Stomach (tissue), 4 donors: ENCODE results near the gene ALG1.
"Not testable (repeated sequence)": the region's sequence is repeated elsewhere in the genome, so short reads cannot be mapped to it uniquely, and the experiment has no call there.

ENCODE experiments used
- EP300 ChIP-seq: sonication (generic); formaldehyde crosslinking; IDR thresholded peaks from one replicate; pipeline ENCODE4 v1.6.1; 2017; ENCODE audit warnings: antibody characterized with exemption
- POLR2AphosphoS5 ChIP-seq, 3 donors: sonication (generic); formaldehyde crosslinking; IDR thresholded peaks; one replicate each; pipeline ENCODE4 v1.6.1; 2016; ENCODE audit warnings: antibody characterized with exemption in 3 of 3
- TF ChIP-seq, protein P1 (sequence below), 7 experiments: fragments of 450-650 bp in 4 of 7; fragments of 200-600 bp in 3 of 7; sonication (generic) in 3 of 7; IDR thresholded peaks; one replicate each; pipeline ENCODE4 v1.5.1; 2016 to 2019; ENCODE audit warnings: antibody characterized with exemption in 7 of 7, control low read depth in 2 of 7, mild to moderate bottlenecking in 1 of 7

DNA sequence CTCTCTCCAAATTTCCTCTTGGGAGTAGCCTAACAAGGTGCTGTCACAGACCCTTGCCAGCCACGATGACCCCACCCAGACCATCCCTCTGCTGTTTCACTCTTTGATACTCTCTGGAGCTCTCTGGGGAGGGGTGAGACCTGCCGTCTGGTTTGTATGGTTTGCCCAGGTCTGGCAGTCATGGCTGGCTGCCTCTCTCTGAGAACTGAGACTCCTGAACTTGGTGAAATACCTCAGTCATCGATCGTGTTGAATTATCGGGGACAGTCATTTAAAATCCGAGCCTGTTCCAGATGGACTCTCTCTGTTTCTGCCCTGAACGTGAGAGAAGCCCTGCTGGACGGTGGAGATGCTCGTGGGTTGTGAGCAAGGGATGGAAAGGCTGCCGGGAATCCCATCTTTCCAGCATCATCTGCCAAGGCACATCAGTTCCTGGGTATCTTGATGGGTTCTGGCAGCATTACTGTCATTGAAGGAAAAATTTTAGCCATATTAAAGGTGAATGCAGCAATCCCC lies 45.2 kb downstream of the ALG1 start:
- TF ChIP-seq, protein P1, sequence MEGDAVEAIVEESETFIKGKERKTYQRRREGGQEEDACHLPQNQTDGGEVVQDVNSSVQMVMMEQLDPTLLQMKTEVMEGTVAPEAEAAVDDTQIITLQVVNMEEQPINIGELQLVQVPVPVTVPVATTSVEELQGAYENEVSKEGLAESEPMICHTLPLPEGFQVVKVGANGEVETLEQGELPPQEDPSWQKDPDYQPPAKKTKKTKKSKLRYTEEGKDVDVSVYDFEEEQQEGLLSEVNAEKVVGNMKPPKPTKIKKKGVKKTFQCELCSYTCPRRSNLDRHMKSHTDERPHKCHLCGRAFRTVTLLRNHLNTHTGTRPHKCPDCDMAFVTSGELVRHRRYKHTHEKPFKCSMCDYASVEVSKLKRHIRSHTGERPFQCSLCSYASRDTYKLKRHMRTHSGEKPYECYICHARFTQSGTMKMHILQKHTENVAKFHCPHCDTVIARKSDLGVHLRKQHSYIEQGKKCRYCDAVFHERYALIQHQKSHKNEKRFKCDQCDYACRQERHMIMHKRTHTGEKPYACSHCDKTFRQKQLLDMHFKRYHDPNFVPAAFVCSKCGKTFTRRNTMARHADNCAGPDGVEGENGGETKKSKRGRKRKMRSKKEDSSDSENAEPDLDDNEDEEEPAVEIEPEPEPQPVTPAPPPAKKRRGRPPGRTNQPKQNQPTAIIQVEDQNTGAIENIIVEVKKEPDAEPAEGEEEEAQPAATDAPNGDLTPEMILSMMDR (IDR thresholded peaks at IDR 0.05): not testable (repeated sequence)
- TF ChIP-seq POLR2AphosphoS5 (IDR thresholded peaks at IDR 0.05); EP300: not testable (repeated sequence)
